ENCODE results near the gene GTF2H4.
"Not testable (repeated sequence)": the region's sequence is repeated elsewhere in the genome, so short reads cannot be mapped to it uniquely, and the experiment has no call there.

The GTF2H4 gene

GRCh38 chr6:30895343-30895742 lies 12.7 kb upstream of the GTF2H4 start:
- no peak for DNase-seq

- no peak for DNase-seq
Observed at GRCh38 chr6:30896541-30896940, 11.5 kb upstream of the GTF2H4 start.

GRCh38 chr6:30897882-30898281 lies 10.1 kb upstream of the GTF2H4 start:
- no peak for DNase-seq

GRCh38 chr6:30898750-30899360 lies 9.2 kb upstream of the GTF2H4 start:
- no peak for DNase-seq

- no peak for DNase-seq
Observed at GRCh38 chr6:30900863-30901417, 7.1 kb upstream of the GTF2H4 start.

- DNase-seq = no peak
Observed at GRCh38 chr6:30901436-30901835, 6.6 kb upstream of the GTF2H4 start.

GRCh38 chr6:30902196-30902595 lies 5.8 kb upstream of the GTF2H4 start:
- DNase-seq = not testable (repeated sequence)

- no peak for DNase-seq
Observed at GRCh38 chr6:30902709-30903108, 5.3 kb upstream of the GTF2H4 start.

- peak; percentile 78 for DNase-seq
Observed at GRCh38 chr6:30903236-30903635, 4.8 kb upstream of the GTF2H4 start.

GRCh38 chr6:30907290-30907757 lies 683 bp upstream of the GTF2H4 start:
- DNase-seq = not testable (repeated sequence)

- no peak for DNase-seq
Observed at GRCh38 chr6:30908700-30909099, 693 bp downstream of the GTF2H4 start.

- not testable (repeated sequence) for DNase-seq
Observed at GRCh38 chr6:30910473-30910872, 2.5 kb downstream of the GTF2H4 start.

- no peak for DNase-seq
Observed at GRCh38 chr6:30912746-30913520, 4.9 kb downstream of the GTF2H4 start.

GRCh38 chr6:30913721-30914075 lies 5.7 kb downstream of the GTF2H4 start:
- DNase-seq = no peak

GRCh38 chr6:30914076-30914853 lies 6.3 kb downstream of the GTF2H4 start, which contains the start of gene VARS2:
Gene VARS2, plus strand, starts transcription at chr6:30914238. Its CDS starts 599 bp downstream, at chr6:30914837.
- DNase-seq = peak; percentile 86

GRCh38 chr6:30914854-30915590 lies 7.0 kb downstream of the GTF2H4 start:
- DNase-seq = no peak

GRCh38 chr6:30915591-30915946 lies 7.6 kb downstream of the GTF2H4 start:
- DNase-seq = peak; percentile 61

GRCh38 chr6:30917041-30917440 lies 9.0 kb downstream of the GTF2H4 start:
- no peak for DNase-seq

- no peak for DNase-seq
Observed at GRCh38 chr6:30917487-30917886, 9.5 kb downstream of the GTF2H4 start.

- peak; percentile 26 for DNase-seq
Observed at GRCh38 chr6:30918670-30919069, 10.7 kb downstream of the GTF2H4 start.

- DNase-seq = no peak
Observed at GRCh38 chr6:30922447-30922852, 14.4 kb downstream of the GTF2H4 start.

- not testable (repeated sequence) for DNase-seq
Observed at GRCh38 chr6:30924040-30924627, 16.1 kb downstream of the GTF2H4 start.
